Posterior vena cava (tissue), 2 donors: ENCODE data around the gene DLX5. TPM values are rescaled to one million over a fixed set of nuclear protein-coding genes. Genes with fewer than 3 reads are reported as not detected.

Source experiments
- DNase-seq: peaks from one replicate; pipeline ENCODE4 v3.0.0-alpha.2; 2020; ENCODE audit warnings: low spot score
- intact Hi-C, 2 donors: fragments of 100-400 bp; cut with DNase I; formaldehyde crosslinking; loops; one replicate each; pipeline versions ENCODE4 v1.14.1 to v1.14.2; 2022 to 2023
- total RNA-seq, 2 donors: library from RNA; stranded (reverse); fragmentation: NEBNext Ultra II Directional; extraction: Animal tissue kit (Norgen Biotek cat#: 25700); gene quantifications; one replicate each; pipeline ENCODE4 v1.2.1, GENCODE V29; 2021
- donor health status: DM: yes; HTN: yes; CAD: no.
- donor health status: DM: yes; HTN: yes; CAD: no.

Gene DLX5
- total RNA-seq, 2 donors from 2014 or later, result 4.8 to 4.9 TPM

GRCh38 chr7:96996111-96996957 is 28.3 kb downstream of the DLX5 start:
- no peak for DNase-seq
- intact Hi-C loops, result no loop called here

GRCh38 chr7:96995406-96996110 is 29.1 kb downstream of the DLX5 start:
- no peak for DNase-seq
- intact Hi-C loops, result no loop called here

- intact Hi-C loops, result no loop called here
- no peak for DNase-seq
Measured at GRCh38 chr7:96993980-96994379, 30.7 kb downstream of the DLX5 start.

GRCh38 chr7:96993094-96993865 is 31.4 kb downstream of the DLX5 start:
- intact Hi-C loops, result no loop called here
- no peak for DNase-seq

GRCh38 chr7:96992192-96993005 is 32.2 kb downstream of the DLX5 start:
- intact Hi-C loops, result no loop called here
- DNase-seq, result no peak

GRCh38 chr7:96991546-96992191 is 33.0 kb downstream of the DLX5 start:
- no peak for DNase-seq
- intact Hi-C loops, result no loop called here

- intact Hi-C loops, result no loop called here
- DNase-seq, result no peak
Measured at GRCh38 chr7:96989859-96990317, 34.7 kb downstream of the DLX5 start.

- DNase-seq, result no peak
- intact Hi-C loops, result no loop called here
Measured at GRCh38 chr7:96989241-96989858, 35.3 kb downstream of the DLX5 start.

- no peak for DNase-seq
- intact Hi-C loops, result no loop called here
Measured at GRCh38 chr7:96987719-96988118, 36.9 kb downstream of the DLX5 start.

GRCh38 chr7:96986901-96987300 is 37.7 kb downstream of the DLX5 start:
- no peak for DNase-seq
- intact Hi-C loops, result no loop called here

GRCh38 chr7:96985992-96986391 is 38.6 kb downstream of the DLX5 start:
- DNase-seq, result no peak
- intact Hi-C loops, result no loop called here

GRCh38 chr7:96982586-96982985 is 42.0 kb downstream of the DLX5 start:
- no peak for DNase-seq
- intact Hi-C loops, result no loop called here

- intact Hi-C loops, result no loop called here
- no peak for DNase-seq
Measured at GRCh38 chr7:96979551-96980276, 44.9 kb downstream of the DLX5 start.

GRCh38 chr7:96977445-96977844 is 47.2 kb downstream of the DLX5 start:
- DNase-seq, result no peak

GRCh38 chr7:96976106-96976505 is 48.5 kb downstream of the DLX5 start:
- intact Hi-C loops, result no loop called here
- no peak for DNase-seq

More at GRCh38 chr7:96977445-96977844, 47.2 kb downstream of the DLX5 start:
- intact Hi-C loops, result no loop called here

GRCh38 chr7:96973986-96974385 is 50.6 kb downstream of the DLX5 start:
- intact Hi-C loops, result no loop called here
- no peak for DNase-seq

- DNase-seq, result no peak
- intact Hi-C loops, result no loop called here
Measured at GRCh38 chr7:96970739-96971138, 53.9 kb downstream of the DLX5 start.
